ENCODE data around the gene NEURL4.
"Not testable (repeated sequence)": the region's sequence is repeated elsewhere in the genome, so short reads cannot be mapped to it uniquely, and the experiment has no call there.

The NEURL4 gene

DNA sequence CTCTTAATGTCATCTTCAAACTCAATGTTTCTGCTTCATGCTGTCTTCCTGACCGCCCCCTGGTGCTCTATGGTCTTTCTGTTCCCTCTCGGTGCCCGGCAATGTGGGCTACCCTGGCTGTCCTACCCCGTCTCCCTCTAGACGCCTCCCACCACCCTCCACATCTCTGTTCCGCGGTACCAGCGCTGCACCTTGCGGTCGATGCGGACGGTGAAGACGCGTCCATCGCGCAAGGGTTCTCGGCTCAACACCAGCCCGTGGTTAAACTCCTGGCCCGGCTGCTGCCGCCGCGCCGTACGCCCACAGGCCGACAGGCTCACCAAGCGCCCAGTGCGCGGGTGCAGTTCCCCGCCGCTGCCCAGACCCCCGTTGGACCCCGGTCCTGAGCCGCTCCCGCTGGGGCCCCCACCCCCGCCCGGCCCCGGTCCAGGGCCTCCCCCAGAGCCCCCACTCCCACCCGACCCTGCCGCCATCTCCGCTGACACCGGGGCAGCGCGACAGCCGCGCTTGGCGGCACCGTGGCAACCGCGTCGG, at the start of gene NEURL4:
Gene NEURL4 (minus strand): TSS at position 496 of the 534 bp plus-strand sequence. CDS start 23 bp downstream, at position 473.
- peak; percentile 21 for DNase-seq

DNA sequence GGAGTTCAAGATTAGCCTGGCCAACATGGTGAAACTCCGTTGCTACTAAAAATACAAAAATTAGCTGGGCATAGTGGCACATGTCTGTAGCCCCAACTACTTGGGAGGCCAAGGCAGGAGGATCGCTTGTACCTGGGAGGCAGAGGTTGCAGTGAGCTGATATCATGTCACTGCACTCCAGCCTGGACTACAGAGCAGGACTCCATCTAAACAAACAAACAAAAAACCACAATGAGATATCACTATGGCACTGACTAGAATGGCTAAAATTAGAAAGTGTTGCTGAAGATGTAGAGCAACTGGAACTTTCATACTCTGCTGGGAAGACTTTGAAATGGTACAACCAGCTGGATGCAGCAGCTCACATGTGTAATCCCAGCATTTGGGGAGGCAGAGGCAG, 45.2 kb upstream of the NEURL4 start:
- no peak for DNase-seq

DNA sequence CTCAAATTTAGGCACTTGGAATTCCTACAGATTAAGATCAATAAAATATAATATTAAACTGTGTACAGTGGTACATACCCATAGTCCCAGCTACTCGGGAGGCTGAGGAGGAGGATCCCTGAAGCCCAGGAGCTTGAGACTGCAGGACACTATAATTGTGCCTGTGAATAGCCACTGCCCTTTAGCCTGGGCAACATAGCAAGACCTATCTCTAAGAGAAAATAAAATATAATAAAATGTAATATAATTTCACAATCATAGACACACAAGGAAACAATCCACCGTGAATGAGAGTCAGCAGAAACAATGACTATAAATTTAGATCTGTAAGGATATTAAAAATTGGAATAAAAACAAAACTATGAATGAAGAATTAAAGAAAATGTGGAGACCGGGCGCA, 41.7 kb upstream of the NEURL4 start:
- DNase-seq: no peak

DNA sequence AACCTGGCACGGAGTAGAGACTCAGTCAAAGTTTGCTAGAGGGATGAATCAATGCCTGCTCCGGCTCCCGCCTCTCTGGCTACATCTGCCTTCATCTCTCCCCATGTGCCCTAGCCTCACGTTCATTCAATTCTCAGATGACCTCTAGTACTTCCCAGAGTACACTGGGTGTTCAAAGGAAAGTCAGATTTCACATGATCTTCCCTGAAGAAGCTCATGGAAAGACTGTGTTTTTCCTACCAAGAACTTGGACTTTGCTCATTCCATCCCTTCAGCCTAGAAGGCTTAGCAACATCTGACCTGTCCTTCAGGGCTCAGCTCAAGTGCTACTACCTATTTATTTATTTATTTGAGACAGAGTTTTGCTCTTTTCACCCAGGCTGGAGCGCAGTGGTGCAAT, 40.7 kb upstream of the NEURL4 start:
- DNase-seq: no peak

DNA sequence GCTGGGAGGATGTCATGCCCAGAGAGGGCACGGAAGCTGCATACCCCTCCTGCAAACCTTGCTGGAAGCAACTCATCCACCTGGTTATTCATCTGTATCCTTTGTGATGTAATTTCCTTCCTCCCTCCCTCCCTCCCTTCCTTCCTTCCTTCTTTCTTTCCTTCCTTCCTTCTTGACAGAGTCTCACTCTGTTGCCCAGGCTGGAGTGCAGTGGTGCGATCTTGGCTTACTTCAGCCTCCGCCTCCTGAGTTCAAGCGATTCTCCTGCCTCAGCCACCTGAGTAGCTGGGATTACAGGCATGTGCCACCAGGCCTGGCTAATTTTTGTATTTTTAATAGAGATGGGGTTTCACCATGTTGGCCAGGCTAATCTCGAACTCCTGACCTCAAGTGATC, 39.5 kb upstream of the NEURL4 start:
- not testable (repeated sequence) for DNase-seq

DNA sequence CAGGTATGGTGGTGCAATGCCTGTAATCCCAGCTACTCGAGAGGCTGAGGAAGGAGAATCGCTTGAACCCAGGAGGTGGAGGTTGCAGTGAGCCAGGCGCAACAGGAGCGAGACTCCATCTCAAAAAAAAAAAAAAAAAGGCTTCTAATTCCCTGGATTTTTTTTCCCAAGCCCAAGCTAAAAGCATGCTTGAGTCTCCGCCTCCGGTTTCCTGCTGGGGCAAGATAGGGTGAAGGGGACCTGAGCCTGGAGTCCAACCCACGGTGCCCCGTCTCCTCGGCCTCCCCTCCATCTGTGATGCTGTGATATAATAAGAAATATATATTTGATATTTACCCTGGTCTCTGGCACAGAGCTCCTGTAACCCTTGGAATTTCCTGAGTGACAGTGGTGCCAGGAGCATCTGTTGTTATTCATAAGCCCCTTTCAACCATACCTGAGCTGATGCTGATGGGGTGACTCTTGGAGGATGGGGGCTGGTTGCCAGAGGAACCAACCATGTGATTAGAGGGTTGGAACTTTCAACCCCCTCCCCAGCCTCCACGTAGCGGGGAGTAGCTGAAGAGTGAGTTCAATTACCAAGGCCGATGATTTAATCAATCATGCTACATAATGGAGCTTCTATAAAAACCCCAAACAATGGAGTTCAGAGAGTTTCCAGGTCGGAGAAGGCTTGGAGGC, 38.9 kb upstream of the NEURL4 start:
- no peak for DNase-seq

DNA sequence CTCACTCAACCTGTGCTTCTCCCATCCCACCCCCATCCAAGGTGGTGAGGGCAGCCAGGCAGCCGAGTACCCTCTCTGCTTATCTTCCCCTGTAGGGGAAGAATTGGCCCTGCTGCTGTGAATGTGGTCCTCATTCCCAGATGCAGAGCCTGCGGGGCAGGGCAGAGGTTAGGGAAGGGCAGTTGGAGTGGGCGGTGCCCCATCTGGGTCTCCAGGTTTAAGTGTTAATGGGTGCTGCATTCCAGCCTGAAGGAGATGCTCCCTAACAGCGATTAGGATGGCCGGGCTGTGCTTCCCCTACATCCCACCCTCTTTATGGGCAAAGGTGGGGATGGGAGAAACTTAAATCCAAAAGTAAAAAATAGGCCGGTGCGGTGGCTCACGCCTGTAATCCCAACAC, 37.9 kb upstream of the NEURL4 start:
- no peak for DNase-seq

DNA sequence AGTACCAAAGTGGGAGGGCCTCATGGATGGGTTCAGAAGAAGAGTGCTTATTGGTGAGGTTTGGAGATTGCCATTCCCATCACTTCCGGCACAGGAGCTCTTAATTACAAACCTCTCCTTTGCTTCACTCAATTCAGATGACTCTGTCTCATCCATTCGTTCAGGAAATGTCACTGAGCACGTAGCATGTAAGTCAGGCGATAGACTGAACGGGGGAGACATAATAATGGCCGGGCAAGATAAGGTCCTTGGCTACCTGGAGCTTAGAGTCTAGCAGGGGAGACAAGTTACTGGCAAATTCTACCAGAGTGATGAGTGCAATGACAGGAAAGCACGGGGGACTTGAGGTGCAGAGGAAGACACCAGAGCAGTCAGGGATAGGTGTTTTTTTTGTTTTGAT, 36.8 kb upstream of the NEURL4 start:
- DNase-seq: not testable (repeated sequence)

DNA sequence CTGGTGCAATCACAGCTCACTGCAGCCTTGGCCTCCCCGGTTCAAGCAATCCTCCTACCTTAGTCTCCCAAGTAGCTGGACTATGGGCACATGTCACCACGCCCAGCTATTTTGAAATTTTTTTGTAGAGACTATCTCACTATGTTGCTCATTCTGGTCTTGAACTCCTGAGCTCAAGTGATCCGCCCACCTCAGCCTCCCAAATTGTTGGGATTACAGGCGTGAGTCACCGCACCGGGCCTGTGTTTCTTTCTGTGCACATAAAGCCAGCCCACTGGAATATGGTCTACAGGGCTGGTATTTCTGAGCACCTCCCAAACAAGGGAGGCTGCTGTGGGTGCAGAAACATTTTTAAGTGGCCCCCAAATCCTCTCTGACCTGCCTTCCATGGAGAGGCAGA, 34.2 kb upstream of the NEURL4 start:
- peak; percentile 15 for DNase-seq

DNA sequence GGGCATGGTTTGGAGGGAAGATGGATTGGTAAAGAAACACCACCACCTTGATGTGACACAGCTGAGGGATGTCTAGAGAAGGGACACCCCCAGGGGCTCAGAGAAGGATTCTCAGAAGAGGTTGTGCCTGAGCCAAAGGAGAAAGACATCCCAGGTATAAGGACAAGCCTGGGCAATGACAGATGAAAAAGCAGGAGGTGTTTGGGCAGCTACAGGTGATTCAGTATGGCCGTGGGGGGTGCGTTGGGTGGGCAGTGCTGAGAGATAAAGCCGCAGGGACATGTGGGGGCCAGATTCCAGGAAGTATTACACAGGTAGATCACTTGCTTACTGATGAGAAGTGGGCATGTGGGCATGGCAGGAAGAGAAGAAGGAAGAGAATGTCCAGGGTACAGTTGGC, 32.8 kb upstream of the NEURL4 start:
- no peak for DNase-seq

DNA sequence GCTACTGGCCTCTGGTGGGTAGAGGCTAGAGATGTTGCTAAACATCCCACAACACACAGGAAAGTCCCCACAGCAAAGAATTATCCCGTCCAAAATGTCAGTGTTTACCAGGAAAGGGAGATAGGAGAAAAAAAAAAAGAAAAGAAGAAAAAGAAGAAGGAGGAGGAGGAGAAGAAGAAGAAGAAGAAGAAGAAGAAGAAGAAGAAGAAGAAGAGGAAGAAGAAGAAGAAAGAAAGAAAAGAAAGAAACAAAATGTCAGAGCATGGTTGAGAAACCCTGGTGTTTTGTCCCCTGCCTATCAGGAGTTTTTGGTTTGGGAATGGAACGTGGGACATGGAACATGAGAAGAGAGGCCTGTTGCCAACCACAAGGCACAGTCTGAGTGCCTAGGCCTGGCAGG, 28.2 kb upstream of the NEURL4 start:
- no peak for DNase-seq

DNA sequence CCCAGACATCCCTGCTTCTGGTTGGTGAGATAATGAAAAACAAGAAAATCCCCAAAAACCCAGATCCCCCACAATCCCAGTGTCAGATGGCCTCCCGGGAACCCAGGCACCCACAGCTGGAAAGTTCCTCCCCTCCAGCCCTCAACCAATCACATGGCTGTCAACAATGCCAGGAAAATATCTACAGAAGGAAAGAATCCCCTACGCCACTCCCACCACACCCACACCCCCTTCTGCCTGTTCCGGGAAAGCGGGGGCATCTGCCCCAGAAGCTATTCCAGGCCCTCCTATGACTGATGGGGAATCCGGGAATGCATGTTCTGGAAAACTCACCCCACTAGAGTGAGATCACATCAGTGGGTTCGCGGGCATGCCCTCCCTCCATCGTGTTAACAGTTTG, 27.6 kb upstream of the NEURL4 start:
- DNase-seq: no peak

DNA sequence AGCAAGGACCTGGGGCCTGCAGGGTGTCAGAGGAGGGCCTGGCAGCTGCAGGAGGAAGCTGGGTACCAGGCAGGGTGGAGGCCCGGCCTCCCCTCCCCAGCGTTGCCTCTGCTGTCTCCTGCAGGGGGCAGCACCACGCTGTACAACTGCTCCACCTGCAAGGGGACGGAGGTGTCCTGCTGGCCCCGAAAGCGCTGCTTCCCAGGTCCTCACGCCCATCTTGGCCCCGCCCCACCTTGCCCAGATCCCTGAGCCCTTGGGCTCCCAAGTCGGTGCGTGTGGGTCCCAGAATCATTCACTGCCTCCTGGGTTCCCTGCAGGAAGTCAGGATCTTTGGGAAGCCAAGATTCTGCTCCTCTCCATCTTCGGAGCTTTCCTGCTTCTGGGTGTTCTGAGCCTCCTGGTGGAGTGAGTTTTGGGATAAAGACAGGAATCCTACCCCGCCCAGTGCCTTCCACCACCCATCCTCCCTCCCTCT, 27.0 kb upstream of the NEURL4 start:
- peak; percentile 77 for DNase-seq

DNA sequence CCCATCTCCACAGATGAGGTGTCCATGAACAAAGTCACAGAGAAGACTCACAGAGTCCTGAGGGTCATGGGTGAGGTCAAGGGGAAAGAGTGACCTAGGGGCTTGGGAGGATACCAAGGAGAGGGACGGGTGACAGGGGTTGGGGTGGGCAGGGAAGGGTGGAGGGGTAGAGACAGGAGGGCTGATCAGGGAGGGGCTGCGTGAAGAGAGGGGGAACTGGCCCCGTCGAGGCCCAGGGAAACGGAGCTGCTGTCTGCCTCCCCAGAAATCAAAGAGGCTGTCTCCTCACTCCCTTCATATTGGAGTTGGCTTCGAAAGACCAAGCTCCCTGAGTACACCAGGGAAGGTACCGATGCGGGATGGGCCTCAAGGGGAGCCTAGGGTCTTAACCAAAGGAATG, 26.4 kb upstream of the NEURL4 start:
- no peak for DNase-seq

DNA sequence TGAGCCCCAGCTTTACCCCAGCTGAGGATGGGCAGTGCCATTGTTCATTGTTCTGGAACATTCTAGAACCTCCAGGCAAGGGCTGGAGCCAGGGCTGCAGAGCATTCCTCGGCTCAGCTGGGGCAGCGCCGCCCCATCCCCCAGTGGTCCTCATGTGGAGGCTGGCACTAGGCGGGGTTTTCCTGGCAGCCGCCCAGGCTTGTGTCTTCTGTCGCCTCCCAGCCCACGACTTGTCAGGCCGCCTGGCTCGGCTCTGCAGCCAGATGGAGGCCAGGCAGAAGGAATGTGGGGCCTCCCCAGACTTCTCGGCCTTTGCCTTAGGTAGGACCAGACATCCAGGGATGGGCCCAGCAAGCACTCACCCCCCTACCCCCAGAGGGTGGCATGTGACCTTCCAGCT, 25.9 kb upstream of the NEURL4 start, which contains the start of gene TMEM95:
Gene TMEM95 (plus strand): TSS at position 104 of the 400 bp plus-strand sequence. CDS start 49 bp downstream, at position 153.
- DNase-seq: no peak

DNA sequence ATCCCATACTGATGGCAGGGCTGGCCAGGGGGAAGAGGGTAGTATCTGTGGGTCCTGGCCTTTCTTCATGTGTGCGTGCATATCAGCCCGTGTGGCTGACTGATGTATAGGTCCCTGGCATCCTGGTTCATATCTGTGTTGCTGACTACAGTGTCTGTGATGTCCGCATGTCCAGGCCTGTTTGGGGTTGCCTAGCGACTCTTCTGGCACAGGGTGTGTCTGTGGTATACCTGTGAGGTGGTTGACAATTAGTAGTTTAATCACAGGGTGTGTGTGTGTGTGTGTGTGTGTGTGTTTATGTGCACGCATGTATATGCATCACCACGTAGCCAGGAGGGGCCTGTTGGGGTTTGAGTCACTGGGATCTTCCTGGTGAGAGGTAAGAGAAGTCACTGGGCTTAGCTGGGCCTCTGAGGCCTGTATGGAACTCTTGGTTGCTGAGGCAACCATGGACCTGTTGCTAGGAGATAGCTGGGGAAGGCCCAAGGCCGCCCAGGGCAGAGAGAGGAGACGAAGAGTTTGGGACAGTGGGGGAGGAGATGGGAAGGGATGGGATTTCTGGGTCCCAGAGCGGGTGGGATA, 25.2 kb upstream of the NEURL4 start:
- no peak for DNase-seq

DNA sequence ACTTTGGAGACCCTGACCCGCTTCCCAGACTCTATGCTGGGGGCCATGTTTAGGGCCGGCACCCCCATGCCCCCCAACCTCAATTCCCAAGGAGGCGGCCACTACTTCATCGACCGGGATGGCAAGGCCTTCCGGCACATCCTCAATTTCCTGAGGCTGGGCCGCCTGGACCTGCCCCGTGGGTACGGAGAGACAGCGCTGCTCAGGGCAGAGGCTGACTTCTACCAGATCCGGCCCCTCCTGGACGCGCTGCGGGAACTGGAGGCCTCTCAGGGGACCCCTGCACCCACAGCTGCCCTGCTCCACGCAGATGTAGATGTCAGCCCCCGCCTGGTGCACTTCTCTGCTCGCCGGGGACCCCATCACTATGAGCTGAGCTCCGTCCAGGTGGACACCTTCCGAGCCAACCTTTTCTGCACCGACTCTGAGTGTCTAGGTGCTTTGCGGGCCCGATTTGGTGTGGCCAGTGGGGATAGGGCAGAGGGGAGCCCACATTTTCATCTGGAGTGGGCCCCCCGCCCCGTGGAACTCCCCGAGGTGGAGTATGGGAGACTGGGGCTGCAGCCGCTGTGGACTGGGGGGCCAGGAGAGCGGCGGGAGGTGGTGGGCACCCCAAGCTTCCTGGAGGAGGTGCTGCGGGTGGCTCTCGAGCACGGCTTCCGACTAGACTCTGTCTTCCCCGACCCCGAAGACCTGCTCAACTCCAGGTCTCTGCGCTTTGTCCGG, 23.9 kb upstream of the NEURL4 start:
- DNase-seq: no peak

DNA sequence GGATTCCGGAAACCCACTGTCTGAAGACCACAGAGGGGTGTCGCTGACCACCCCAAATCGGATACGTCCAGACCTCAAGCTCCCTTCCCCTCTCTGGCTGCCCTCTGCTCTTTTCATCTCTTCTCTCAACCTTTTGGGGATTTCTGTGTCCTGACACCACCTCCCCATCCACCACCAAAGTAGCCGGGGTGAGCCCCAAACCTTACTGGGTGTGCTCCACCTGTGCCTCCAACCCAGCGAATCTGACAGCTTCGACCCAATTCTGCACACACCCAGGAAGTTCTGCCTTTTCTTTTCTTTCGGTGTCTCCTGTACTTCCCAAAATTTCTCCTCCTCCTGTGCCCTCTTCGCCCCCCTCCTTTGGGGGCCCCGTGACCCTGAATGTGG, 23.4 kb upstream of the NEURL4 start:
- no peak for DNase-seq

DNA sequence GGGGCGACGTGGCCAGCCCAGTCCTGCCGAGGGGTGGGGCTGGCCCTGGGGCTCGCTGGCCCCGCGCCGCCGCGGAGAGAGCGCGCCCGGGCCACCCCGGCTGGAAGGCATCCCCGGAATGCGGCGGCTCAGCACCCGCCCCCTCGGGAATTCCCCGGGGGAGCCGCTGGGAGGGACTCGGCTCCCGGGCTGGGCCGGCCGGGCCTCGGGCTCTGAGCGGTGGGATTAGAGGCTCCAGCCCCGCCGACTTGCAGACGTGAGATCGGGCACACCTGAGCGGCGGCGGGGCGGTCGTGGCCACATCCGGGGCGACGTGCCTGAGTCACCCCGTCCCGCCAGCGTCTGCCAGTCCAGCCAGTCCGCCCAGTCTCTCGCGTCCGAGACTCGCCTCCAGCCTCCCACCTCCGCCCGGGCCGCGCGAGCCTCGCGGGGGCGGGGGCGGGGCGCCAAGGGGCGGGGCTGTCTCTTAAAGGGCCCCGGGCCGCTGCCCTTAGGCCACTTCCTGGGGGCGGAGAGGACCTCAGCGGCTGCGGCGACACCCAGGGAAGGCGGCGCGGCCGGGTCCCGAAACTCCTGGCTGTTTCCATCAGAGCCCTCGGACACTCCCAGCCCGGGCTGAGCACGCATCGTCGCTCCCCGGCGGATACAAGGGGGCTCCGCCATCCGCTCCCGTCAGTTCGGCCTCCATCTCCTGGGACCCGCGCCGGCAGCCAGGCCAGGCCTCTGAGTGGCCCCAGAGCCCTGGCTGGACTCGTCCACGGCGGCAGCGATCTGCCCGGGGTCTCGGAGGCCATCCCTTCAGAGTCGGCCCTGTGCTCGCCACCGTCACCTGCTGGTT, 22.7 kb upstream of the NEURL4 start, which contains the start of gene KCTD11:
Gene KCTD11 (plus strand): TSS at position 498 of the 838 bp plus-strand sequence.
- DNase-seq: peak; percentile 87

DNA sequence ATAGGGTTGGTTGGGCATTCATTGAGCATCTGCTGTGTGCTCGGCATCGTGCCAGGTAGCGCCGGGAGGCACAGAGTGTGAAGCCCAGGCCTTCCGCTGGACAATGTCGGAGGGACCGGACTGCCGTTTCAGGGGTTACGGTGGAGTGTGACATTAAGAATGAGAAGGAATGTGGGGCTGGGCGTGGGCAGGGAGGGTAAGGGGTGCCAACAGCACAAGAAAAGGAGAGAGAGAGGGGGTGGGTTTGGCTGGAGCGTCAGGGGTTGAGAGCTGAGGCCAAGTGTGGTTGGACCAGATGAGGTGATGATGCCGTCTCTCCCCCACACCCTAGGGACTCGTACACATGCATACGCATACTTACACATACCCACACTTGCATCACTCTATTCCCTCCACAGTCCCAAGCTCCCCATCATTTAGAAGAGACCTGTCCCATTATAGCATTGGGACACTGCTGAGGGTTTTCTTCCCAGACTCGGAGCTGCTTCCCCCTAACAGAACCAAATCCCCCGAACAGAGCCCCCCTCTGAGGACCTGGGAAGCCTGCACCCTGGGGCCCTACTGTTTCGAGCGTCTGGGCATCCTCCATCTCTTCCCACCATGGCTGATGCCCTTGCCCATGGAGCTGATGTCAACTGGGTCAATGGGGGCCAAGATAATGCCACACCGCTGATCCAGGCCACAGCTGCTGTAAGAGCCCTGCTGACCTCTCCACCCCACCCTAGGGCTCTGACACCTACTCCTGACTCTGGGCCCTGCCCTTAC, 19.5 kb upstream of the NEURL4 start:
- no peak for DNase-seq

DNA sequence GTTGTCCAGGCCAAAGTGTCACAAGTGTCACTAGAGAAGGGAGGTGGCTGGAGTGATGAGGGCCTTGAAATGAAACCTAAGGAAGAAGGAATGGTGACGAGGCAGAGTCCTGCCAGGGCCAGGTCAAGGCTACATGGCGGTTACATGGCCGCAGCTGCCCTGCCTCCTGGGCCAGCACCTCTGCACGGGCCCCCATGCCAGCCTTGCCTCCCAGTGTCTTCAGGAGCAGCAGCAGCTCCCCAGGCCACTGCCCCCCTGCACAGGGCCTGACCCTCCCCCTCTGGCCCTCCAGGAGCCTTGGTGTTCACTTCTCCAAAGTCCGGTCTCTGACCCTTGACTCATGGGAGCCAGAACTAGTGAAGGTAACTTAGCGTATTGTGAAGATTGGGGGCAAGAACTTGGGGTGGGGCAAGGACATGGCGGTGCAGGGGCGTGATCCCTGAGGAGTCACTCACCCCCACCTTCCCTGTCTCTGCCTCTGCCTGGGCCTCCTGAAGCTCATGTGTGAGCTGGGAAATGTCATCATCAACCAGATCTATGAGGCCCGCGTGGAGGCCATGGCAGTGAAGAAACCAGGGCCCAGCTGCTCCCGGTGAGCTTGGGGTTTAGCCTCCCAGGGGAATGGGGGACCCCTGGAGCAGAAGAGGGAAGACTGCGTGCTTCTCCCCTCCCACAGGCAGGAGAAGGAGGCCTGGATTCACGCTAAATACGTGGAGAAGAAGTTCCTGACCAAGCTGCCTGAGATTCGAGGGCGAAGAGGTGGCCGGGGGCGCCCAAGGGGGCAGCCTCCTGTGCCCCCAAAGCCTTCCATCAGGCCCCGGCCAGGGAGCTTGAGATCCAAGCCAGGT, 18.7 kb upstream of the NEURL4 start:
- DNase-seq: no peak
